ENCODE results near the gene ZC3H13.

The ZC3H13 gene

DNA sequence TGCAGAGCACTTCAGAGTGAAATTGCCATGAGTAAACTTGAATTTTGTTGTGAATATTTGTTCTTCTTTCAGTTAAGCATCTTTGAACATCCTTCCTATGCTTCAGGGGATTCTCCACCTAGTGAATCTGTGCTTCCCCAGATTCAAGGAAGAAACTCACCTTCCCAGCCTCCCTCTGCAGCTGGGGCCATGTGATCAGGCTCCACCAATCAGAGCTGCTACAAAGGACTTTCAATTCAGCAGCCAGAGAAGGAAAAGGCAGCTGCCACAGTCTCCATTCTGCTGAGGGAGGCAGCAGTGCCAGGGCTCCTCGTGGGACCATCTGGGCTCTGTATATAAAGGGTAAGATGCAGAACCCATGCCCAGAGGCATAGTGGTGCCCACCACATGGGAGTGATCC, 111.3 kb downstream of the ZC3H13 start (continued):
- TF ChIP-seq, protein P1, sequence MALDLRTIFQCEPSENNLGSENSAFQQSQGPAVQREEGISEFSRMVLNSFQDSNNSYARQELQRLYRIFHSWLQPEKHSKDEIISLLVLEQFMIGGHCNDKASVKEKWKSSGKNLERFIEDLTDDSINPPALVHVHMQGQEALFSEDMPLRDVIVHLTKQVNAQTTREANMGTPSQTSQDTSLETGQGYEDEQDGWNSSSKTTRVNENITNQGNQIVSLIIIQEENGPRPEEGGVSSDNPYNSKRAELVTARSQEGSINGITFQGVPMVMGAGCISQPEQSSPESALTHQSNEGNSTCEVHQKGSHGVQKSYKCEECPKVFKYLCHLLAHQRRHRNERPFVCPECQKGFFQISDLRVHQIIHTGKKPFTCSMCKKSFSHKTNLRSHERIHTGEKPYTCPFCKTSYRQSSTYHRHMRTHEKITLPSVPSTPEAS (tag by site-specific recombination; IDR thresholded peaks at IDR 0.05), result no peak
- TF ChIP-seq, protein P2, sequence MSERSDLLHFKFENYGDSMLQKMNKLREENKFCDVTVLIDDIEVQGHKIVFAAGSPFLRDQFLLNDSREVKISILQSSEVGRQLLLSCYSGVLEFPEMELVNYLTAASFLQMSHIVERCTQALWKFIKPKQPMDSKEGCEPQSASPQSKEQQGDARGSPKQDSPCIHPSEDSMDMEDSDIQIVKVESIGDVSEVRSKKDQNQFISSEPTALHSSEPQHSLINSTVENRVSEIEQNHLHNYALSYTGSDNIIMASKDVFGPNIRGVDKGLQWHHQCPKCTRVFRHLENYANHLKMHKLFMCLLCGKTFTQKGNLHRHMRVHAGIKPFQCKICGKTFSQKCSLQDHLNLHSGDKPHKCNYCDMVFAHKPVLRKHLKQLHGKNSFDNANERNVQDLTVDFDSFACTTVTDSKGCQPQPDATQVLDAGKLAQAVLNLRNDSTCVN (tag by site-specific recombination; optimal IDR thresholded peaks at IDR 0.05), result no peak
- TF ChIP-seq ZFHX2 (tag by site-specific recombination; conservative IDR thresholded peaks at IDR 0.05), result no peak
- no peak for TF ChIP-seq ZIC2 (tag by site-specific recombination; IDR thresholded peaks at IDR 0.05)
- TF ChIP-seq ZNF274 (IDR thresholded peaks at IDR 0.05; ENCODE audit: low read length), result no peak
- TF ChIP-seq ZNF274 (tag by site-specific recombination; IDR thresholded peaks at IDR 0.05; ENCODE audit: borderline replicate concordance), result no peak
- TF ChIP-seq, protein P3, sequence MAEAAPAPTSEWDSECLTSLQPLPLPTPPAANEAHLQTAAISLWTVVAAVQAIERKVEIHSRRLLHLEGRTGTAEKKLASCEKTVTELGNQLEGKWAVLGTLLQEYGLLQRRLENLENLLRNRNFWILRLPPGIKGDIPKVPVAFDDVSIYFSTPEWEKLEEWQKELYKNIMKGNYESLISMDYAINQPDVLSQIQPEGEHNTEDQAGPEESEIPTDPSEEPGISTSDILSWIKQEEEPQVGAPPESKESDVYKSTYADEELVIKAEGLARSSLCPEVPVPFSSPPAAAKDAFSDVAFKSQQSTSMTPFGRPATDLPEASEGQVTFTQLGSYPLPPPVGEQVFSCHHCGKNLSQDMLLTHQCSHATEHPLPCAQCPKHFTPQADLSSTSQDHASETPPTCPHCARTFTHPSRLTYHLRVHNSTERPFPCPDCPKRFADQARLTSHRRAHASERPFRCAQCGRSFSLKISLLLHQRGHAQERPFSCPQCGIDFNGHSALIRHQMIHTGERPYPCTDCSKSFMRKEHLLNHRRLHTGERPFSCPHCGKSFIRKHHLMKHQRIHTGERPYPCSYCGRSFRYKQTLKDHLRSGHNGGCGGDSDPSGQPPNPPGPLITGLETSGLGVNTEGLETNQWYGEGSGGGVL (tag by site-specific recombination; IDR thresholded peaks at IDR 0.05), result no peak

DNA sequence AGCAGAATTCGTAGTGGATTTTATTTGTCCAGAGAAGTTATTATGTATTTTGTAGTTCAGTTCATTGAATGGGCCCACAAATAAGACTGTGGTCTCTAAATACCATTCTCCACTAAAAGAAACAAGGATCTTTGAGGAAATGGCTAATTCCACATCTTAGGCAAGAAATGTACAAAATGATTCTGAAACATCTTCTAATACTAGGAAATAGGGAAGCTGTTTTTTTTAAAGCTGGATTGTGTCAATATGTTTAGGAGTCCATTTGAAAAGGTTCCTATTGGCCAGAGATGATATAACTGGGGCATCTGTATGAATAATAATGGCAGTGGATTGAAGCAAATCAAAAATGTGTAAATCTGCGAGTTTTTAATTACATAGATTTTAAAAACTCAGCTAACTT, 112.5 kb downstream of the ZC3H13 start:
- no peaks in the 10 kb centered on the region for H3K4me1 ChIP-seq (ENCODE audit: control insufficient read depth, insufficient read depth, low read length)
- ChIA-PET POLR2A (no interaction called here), CTCF (interaction anchor here (0.8 kb wide), 1 partner anchor 187 kb away, joined by 3 read pairs; no protein-coding TSS in a partner anchor)
- H3K9me3 ChIP-seq (ENCODE audit: control insufficient read depth, insufficient read depth, low read depth, low read length), result no peaks in the 10 kb centered on the region
- TF ChIP-seq PRDM1 (tag by site-specific recombination; IDR thresholded peaks at IDR 0.05) (no peak), GFI1B (tag by site-specific recombination; IDR thresholded peaks at IDR 0.05) (no peak)
- H3K27ac ChIP-seq (ENCODE audit: extremely low read depth, low read depth, low read length), result no peak overlapping the region
- H3K4me3 ChIP-seq (ENCODE audit: low read depth, low read length), result no peak overlapping the region
- H3K36me3 ChIP-seq (ENCODE audit: control insufficient read depth in 2 of 2, insufficient read depth in 1 of 2, low read length in 2 of 2), result no peaks in the 10 kb centered on the region

DNA sequence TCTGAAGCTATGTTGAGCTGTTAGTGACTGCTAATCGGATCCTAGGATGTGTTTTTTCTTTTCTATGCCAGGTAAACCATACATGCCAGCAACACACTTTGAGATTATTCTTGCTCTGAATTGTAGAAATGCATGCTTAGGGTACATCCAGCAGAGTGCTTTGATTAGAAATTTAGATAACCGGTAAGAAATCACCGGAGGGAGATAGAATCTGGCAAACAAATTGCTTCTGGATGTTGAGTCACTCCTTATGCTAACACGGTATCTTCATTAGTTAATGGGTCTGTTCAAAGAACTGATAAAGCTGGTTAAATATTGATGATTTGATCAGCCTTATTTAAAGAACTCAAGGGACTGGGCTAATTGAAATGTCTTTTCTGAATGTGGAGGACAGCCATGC, 115.9 kb downstream of the ZC3H13 start:
- POLR2A ChIA-PET, result no interaction called here
- Histone ChIP-seq H3K9me3 (ENCODE audit: control insufficient read depth, insufficient read depth, low read depth, low read length) (no peaks in the 10 kb centered on the region), H3K4me3 (ENCODE audit: low read depth, low read length) (no peak overlapping the region), H3K4me1 (ENCODE audit: control insufficient read depth, insufficient read depth, low read length) (no peaks in the 10 kb centered on the region), H3K27ac (ENCODE audit: extremely low read depth, low read depth, low read length) (no peak overlapping the region), H3K36me3 (ENCODE audit: control insufficient read depth in 2 of 2, insufficient read depth in 1 of 2, low read length in 2 of 2) (no peaks in the 10 kb centered on the region)
- CTCF ChIA-PET, result no interaction called here
- TF ChIP-seq, protein P4, sequence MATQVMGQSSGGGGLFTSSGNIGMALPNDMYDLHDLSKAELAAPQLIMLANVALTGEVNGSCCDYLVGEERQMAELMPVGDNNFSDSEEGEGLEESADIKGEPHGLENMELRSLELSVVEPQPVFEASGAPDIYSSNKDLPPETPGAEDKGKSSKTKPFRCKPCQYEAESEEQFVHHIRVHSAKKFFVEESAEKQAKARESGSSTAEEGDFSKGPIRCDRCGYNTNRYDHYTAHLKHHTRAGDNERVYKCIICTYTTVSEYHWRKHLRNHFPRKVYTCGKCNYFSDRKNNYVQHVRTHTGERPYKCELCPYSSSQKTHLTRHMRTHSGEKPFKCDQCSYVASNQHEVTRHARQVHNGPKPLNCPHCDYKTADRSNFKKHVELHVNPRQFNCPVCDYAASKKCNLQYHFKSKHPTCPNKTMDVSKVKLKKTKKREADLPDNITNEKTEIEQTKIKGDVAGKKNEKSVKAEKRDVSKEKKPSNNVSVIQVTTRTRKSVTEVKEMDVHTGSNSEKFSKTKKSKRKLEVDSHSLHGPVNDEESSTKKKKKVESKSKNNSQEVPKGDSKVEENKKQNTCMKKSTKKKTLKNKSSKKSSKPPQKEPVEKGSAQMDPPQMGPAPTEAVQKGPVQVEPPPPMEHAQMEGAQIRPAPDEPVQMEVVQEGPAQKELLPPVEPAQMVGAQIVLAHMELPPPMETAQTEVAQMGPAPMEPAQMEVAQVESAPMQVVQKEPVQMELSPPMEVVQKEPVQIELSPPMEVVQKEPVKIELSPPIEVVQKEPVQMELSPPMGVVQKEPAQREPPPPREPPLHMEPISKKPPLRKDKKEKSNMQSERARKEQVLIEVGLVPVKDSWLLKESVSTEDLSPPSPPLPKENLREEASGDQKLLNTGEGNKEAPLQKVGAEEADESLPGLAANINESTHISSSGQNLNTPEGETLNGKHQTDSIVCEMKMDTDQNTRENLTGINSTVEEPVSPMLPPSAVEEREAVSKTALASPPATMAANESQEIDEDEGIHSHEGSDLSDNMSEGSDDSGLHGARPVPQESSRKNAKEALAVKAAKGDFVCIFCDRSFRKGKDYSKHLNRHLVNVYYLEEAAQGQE (tag by site-specific recombination; IDR thresholded peaks at IDR 0.05), result no peak
- TF ChIP-seq, protein P5, sequence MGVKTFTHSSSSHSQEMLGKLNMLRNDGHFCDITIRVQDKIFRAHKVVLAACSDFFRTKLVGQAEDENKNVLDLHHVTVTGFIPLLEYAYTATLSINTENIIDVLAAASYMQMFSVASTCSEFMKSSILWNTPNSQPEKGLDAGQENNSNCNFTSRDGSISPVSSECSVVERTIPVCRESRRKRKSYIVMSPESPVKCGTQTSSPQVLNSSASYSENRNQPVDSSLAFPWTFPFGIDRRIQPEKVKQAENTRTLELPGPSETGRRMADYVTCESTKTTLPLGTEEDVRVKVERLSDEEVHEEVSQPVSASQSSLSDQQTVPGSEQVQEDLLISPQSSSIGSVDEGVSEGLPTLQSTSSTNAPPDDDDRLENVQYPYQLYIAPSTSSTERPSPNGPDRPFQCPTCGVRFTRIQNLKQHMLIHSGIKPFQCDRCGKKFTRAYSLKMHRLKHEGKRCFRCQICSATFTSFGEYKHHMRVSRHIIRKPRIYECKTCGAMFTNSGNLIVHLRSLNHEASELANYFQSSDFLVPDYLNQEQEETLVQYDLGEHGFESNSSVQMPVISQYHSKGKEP (tag by site-specific recombination; IDR thresholded peaks at IDR 0.05), result no peak
- no peak for TF ChIP-seq ZNF76 (tag by site-specific recombination; IDR thresholded peaks at IDR 0.05; ENCODE audit: borderline replicate concordance, low read depth)
- TF ChIP-seq ZNF529 (tag by site-specific recombination; IDR thresholded peaks at IDR 0.05; ENCODE audit: insufficient replicate concordance), result no peak
- no peak for TF ChIP-seq ZNF391 (tag by site-specific recombination; IDR thresholded peaks at IDR 0.05; ENCODE audit: borderline replicate concordance, low read depth)
- no peak for TF ChIP-seq ZNF211 (tag by site-specific recombination; IDR thresholded peaks at IDR 0.05; ENCODE audit: low read depth)
- TF ChIP-seq ZNF2 (tag by site-specific recombination; IDR thresholded peaks at IDR 0.05), result no peak
- TF ChIP-seq, protein P6, sequence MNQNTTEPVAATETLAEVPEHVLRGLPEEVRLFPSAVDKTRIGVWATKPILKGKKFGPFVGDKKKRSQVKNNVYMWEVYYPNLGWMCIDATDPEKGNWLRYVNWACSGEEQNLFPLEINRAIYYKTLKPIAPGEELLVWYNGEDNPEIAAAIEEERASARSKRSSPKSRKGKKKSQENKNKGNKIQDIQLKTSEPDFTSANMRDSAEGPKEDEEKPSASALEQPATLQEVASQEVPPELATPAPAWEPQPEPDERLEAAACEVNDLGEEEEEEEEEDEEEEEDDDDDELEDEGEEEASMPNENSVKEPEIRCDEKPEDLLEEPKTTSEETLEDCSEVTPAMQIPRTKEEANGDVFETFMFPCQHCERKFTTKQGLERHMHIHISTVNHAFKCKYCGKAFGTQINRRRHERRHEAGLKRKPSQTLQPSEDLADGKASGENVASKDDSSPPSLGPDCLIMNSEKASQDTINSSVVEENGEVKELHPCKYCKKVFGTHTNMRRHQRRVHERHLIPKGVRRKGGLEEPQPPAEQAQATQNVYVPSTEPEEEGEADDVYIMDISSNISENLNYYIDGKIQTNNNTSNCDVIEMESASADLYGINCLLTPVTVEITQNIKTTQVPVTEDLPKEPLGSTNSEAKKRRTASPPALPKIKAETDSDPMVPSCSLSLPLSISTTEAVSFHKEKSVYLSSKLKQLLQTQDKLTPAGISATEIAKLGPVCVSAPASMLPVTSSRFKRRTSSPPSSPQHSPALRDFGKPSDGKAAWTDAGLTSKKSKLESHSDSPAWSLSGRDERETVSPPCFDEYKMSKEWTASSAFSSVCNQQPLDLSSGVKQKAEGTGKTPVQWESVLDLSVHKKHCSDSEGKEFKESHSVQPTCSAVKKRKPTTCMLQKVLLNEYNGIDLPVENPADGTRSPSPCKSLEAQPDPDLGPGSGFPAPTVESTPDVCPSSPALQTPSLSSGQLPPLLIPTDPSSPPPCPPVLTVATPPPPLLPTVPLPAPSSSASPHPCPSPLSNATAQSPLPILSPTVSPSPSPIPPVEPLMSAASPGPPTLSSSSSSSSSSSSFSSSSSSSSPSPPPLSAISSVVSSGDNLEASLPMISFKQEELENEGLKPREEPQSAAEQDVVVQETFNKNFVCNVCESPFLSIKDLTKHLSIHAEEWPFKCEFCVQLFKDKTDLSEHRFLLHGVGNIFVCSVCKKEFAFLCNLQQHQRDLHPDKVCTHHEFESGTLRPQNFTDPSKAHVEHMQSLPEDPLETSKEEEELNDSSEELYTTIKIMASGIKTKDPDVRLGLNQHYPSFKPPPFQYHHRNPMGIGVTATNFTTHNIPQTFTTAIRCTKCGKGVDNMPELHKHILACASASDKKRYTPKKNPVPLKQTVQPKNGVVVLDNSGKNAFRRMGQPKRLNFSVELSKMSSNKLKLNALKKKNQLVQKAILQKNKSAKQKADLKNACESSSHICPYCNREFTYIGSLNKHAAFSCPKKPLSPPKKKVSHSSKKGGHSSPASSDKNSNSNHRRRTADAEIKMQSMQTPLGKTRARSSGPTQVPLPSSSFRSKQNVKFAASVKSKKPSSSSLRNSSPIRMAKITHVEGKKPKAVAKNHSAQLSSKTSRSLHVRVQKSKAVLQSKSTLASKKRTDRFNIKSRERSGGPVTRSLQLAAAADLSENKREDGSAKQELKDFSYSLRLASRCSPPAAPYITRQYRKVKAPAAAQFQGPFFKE (tag by site-specific recombination; IDR thresholded peaks at IDR 0.05; ENCODE audit: borderline replicate concordance), result no peak
- TF ChIP-seq GLI4 (tag by site-specific recombination; IDR thresholded peaks at IDR 0.05), result no peak
